ENCODE data around the gene FBXO3. TPM values are rescaled to one million over a fixed set of nuclear protein-coding genes. Genes with fewer than 3 reads are reported as not detected.

FBXO3 gene
- total and polyA plus RNA-seq, 2 of the 8 experiments (the other 6 are each of a cell fraction or from before 2014, with no cell fraction given): 15.9 to 25.7 TPM

DNA sequence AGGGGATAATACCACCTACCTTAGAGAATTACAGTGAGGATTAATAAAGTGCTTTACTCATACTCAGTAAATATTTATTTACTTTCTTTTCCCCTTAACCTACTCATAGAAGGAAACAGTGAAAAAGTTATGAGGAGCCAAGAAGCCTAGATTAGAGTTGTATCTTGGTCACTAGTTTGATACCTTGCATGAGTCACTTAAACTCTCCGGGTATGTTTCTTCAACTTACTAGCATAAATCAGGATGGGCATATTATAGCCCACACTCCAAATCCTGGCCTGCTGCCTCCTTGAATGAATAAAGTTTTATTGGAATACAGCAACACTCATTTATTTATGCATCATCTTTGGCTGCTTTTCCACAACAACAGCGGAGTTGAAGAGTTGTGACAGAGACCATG lies 8.2 kb downstream of the FBXO3 start:
- DNase-seq (ENCODE audit: low read depth in 1 of 2, low spot score in 2 of 2) (no peak), FAIRE-seq (no peak)
- H3K27me3 ChIP-seq (replicated peaks in 1 of 4; ENCODE audit: control insufficient read depth in 3 of 4, extremely low read depth in 1 of 4, insufficient read depth in 3 of 4, low read length in 3 of 4): no peaks in the 10 kb centered on the region
- H3K9me3 ChIP-seq (ENCODE audit: insufficient read depth in 2 of 2, low read depth in 1 of 2, low read length in 1 of 2): no peaks in the 10 kb centered on the region
- no peak overlapping the region for H2BK15ac ChIP-seq (ENCODE audit: low read length)
- CTCF ChIA-PET (ENCODE audit: partially characterized antibody): interaction anchor here (0.6 to 0.8 kb wide), 2 partner anchors 148 to 421 kb away, joined by 3 to 5 read pairs; no protein-coding TSS in a partner anchor
- 91% methylated on average over 2 of the region's 2 CpGs; no CpG with 5 or more reads in 1 of the 2 experiments for WGBS, 2 experiments (ENCODE audit: extremely low coverage in 1 of 2, insufficient coverage in 1 of 2, insufficient read length in 1 of 2, insufficient replicate concordance in 2 of 2, low coverage in 1 of 2, low lambda C conversion rate in 2 of 2, missing lambda C conversion rate in 1 of 2)
- H2BK120ac ChIP-seq (replicated peaks; ENCODE audit: low read depth, low read length): no peak overlapping the region
- H4K5ac ChIP-seq (ENCODE audit: insufficient read length, low read depth, low read length): no peak overlapping the region
- no peaks in the 10 kb centered on the region for H3K79me2 ChIP-seq (ENCODE audit: control insufficient read depth in 1 of 2, insufficient read depth in 2 of 2, low read length in 2 of 2)
- H2BK12ac ChIP-seq (ENCODE audit: low read depth, low read length): no peak overlapping the region
- H3K23ac ChIP-seq (ENCODE audit: insufficient read length): no peak overlapping the region
- no peak overlapping the region for H2AFZ ChIP-seq (ENCODE audit: low read length)
- H3K23me2 ChIP-seq (ENCODE audit: low read depth, low read length): no peaks in the 10 kb centered on the region
- H3K4me3 ChIP-seq (ENCODE audit: extremely low read depth in 1 of 4, insufficient read depth in 2 of 4, low read depth in 3 of 4, low read length in 4 of 4): no peak overlapping the region
- no peaks in the 10 kb centered on the region for H3K79me1 ChIP-seq (ENCODE audit: low read depth, low read length)
- no peaks in the 10 kb centered on the region for H4K20me1 ChIP-seq (replicated peaks in 1 of 2; ENCODE audit: control insufficient read depth in 1 of 2, insufficient read depth in 2 of 2, low read length in 2 of 2)
- H3K4ac ChIP-seq (replicated peaks; ENCODE audit: insufficient read length, low read depth, low read length): no peak overlapping the region
- no peak overlapping the region for H3K27ac ChIP-seq (ENCODE audit: low read depth, low read length)
- H3K9ac ChIP-seq (replicated peaks in 1 of 4; ENCODE audit: extremely low read depth in 1 of 4, low read depth in 3 of 4, low read length in 3 of 4): no peak overlapping the region
- no peak overlapping the region for H4K91ac ChIP-seq (replicated peaks; ENCODE audit: insufficient read length, low read length)
- no peak overlapping the region for H3K56ac ChIP-seq (replicated peaks; ENCODE audit: insufficient read length, low read depth, low read length)
- H2BK20ac ChIP-seq (ENCODE audit: low read length): no peak overlapping the region
- H3K4me2 ChIP-seq (ENCODE audit: insufficient read depth in 1 of 2, low read depth in 2 of 2, low read length in 2 of 2): no peak overlapping the region
- no peak overlapping the region for H3K18ac ChIP-seq (ENCODE audit: extremely low read depth, low read length)
- H2AK5ac ChIP-seq (ENCODE audit: low read depth, low read length): no peak overlapping the region
- peaks cover 0 to 13% (median 3%) of the 10 kb centered on the region in 4 experiments; a peak in 2 of 8 replicates for H3K36me3 ChIP-seq (ENCODE audit: control insufficient read depth in 2 of 4, insufficient read depth in 4 of 4, low read length in 3 of 4)
- POLR2A ChIA-PET (ENCODE audit: partially characterized antibody): interaction anchor here (1.3 kb wide), 1 partner anchor 23 kb away, joined by 4 read pairs; no protein-coding TSS in a partner anchor
- H3K4me1 ChIP-seq (replicated peaks in 1 of 4; ENCODE audit: control insufficient read depth in 3 of 4, insufficient read depth in 4 of 4, low read length in 3 of 4): no peaks in the 10 kb centered on the region
- TF ChIP-seq KDM4A (IDR thresholded peaks at IDR 0.05; ENCODE audit: low read depth, low read length, severe bottlenecking): no peak
- TF ChIP-seq POU5F1 (IDR thresholded peaks at IDR 0.05; ENCODE audit: low read depth, low read length): no peak
- TF ChIP-seq ZNF274 (IDR thresholded peaks at IDR 0.05; ENCODE audit: borderline replicate concordance, extremely low read depth, low read length): no peak
- TF ChIP-seq POLR2AphosphoS5 (IDR thresholded peaks at IDR 0.05; ENCODE audit: low read depth, low read length): no peak
- TF ChIP-seq CBX8 (IDR thresholded peaks at IDR 0.05; ENCODE audit: borderline replicate concordance, low read depth, low read length): no peak
- no peak for TF ChIP-seq YY1 (IDR thresholded peaks at IDR 0.05; ENCODE audit: low read depth, low read length)
- no peak for TF ChIP-seq JUN (IDR thresholded peaks at IDR 0.05; ENCODE audit: low read depth, low read length)
- TF ChIP-seq POLR2A (IDR thresholded peaks at IDR 0.05; ENCODE audit: control extremely low read depth in 1 of 2, low read depth in 2 of 2, low read length in 2 of 2): no peak
- TF ChIP-seq HDAC2 (IDR thresholded peaks at IDR 0.05; ENCODE audit: borderline replicate concordance in 1 of 2, low read depth in 2 of 2, low read length in 2 of 2): no peak
- no peak for TF ChIP-seq KDM1A (IDR thresholded peaks at IDR 0.05; ENCODE audit: borderline replicate concordance, low read length)
- no peak for TF ChIP-seq MAFK (IDR thresholded peaks at IDR 0.05; ENCODE audit: low read depth, low read length)
- TF ChIP-seq TCF12 (IDR thresholded peaks at IDR 0.05; ENCODE audit: low read depth, low read length): no peak
- no peak for TF ChIP-seq SIRT6 (IDR thresholded peaks at IDR 0.05; ENCODE audit: low read length)
- H4K8ac ChIP-seq (ENCODE audit: extremely low read depth, insufficient read depth, low read length): no peak overlapping the region
- H3K14ac ChIP-seq (ENCODE audit: insufficient read length): no peak overlapping the region
- no peak overlapping the region for H2BK5ac ChIP-seq (ENCODE audit: low read depth, low read length)

Measured in H1 (cell line).